ENCODE measurements around the gene CPED1. TPM values are rescaled to one million over a fixed set of nuclear protein-coding genes. Genes with fewer than 3 reads are reported as not detected.
A peak's percentile ranks its signal among the peaks of the same experiment; 100 is the strongest.

CPED1 gene
- total and polyA plus RNA-seq, 10 of the 15 experiments (the other 5 are each of a cell fraction or from before 2014, with no cell fraction given), result 0.01 to 0.77 (median 0.10) TPM; not detected in 1

DNA sequence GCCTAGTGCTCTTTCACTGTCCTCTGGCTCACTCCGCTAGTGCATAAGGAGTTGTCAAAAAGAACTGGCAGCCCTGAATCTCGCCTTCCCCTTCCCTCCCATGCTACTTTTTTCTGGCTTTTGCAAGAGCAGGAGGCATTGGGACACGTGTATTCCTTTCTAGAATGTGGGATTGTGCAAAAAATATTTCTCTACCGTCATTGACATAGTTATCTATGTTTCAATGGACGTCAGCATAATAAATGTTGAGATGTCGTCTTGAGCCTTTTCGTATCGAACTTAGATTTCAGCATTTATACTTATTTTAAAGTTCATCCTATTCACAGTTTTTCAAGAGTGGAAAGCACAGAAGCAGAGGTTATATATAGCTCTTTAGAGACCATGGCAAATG, 37.2 kb upstream of the CPED1 start (continued):
- TF ChIP-seq, protein P1, sequence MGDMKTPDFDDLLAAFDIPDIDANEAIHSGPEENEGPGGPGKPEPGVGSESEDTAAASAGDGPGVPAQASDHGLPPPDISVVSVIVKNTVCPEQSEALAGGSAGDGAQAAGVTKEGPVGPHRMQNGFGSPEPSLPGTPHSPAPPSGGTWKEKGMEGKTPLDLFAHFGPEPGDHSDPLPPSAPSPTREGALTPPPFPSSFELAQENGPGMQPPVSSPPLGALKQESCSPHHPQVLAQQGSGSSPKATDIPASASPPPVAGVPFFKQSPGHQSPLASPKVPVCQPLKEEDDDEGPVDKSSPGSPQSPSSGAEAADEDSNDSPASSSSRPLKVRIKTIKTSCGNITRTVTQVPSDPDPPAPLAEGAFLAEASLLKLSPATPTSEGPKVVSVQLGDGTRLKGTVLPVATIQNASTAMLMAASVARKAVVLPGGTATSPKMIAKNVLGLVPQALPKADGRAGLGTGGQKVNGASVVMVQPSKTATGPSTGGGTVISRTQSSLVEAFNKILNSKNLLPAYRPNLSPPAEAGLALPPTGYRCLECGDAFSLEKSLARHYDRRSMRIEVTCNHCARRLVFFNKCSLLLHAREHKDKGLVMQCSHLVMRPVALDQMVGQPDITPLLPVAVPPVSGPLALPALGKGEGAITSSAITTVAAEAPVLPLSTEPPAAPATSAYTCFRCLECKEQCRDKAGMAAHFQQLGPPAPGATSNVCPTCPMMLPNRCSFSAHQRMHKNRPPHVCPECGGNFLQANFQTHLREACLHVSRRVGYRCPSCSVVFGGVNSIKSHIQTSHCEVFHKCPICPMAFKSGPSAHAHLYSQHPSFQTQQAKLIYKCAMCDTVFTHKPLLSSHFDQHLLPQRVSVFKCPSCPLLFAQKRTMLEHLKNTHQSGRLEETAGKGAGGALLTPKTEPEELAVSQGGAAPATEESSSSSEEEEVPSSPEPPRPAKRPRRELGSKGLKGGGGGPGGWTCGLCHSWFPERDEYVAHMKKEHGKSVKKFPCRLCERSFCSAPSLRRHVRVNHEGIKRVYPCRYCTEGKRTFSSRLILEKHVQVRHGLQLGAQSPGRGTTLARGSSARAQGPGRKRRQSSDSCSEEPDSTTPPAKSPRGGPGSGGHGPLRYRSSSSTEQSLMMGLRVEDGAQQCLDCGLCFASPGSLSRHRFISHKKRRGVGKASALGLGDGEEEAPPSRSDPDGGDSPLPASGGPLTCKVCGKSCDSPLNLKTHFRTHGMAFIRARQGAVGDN (IDR thresholded peaks at IDR 0.05), result no peak
- TF ChIP-seq YY1 (IDR thresholded peaks at IDR 0.05; ENCODE audit: low read depth, low read length), result no peak
- 0 out of 2 replicates have a peak, but pooled peaks have one; percentile 5 for TF ChIP-seq BACH1 (IDR thresholded peaks at IDR 0.05; ENCODE audit: borderline replicate concordance)
- 0 out of 2 replicates have a peak, but pooled peaks have one; percentile 2 for TF ChIP-seq RFX5 (IDR thresholded peaks at IDR 0.05; ENCODE audit: low read depth, low read length)
- no peak for TF ChIP-seq MTA2 (IDR thresholded peaks at IDR 0.05; ENCODE audit: low read depth)
- TF ChIP-seq MXI1 (IDR thresholded peaks at IDR 0.05; ENCODE audit: low read depth, low read length), result peak; percentile 75; the same call in 1 of the 2 replicates
- TF ChIP-seq CBX5 (IDR thresholded peaks at IDR 0.05; ENCODE audit: low read depth), result 0 out of 2 replicates have a peak, but pooled peaks have one; percentile 11
- no peak for TF ChIP-seq CREB1 (IDR thresholded peaks at IDR 0.05; ENCODE audit: low read depth)

DNA sequence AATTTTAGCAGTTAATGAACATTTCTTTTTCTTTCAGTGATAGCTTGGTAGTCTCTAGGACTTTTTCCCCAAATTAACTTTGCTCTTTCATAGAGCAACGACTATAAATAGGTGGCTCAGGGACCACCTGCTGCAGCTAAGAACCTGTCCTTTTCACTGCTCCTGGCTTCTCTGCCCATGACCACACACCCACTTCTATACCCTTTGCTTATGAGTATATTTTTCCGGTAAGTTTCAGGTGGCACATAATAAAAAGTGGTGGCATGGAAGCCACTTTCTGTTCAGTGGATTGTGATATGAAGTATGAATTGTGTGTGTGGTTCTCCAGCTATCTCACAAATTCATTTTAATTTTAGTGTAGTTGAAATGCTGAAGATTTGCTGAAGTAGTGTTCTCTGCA, 36.7 kb upstream of the CPED1 start:
- Histone ChIP-seq H3K9me3 (replicated peaks; ENCODE audit: control insufficient read depth, insufficient read depth, low read length) (no peaks in the 10 kb centered on the region), H3K36me3 (ENCODE audit: control insufficient read depth in 2 of 2, insufficient read depth in 2 of 2, low read length in 1 of 2) (peaks cover 0 to 6% of the 10 kb centered on the region in 2 experiments; a peak in 1 of 4 replicates), H2AFZ (ENCODE audit: control insufficient read depth, low read depth, low read length) (no peak overlapping the region; the same call in 1 of the 2 replicates), H3K4me2 (ENCODE audit: control insufficient read depth, insufficient read depth) (peak overlapping the region; percentile 97), H3K9ac (ENCODE audit: control insufficient read depth, insufficient read depth, low read length) (peak overlapping the region; percentile 92), H3K4me3 (peak overlapping the region; percentile 90), H4K20me1 (ENCODE audit: control insufficient read depth, insufficient read depth) (no peaks in the 10 kb centered on the region), H3K79me2 (ENCODE audit: control insufficient read depth, insufficient read depth, low read length) (peaks cover 24% of the 10 kb centered on the region), H3K4me1 (ENCODE audit: control insufficient read depth, insufficient read depth, low read length) (0 out of 2 replicates have a peak, but pooled peaks cover 5% of the 10 kb centered on the region), H3K27ac (ENCODE audit: control insufficient read depth, insufficient read depth) (peak overlapping the region; percentile 97; the same call in 1 of the 2 replicates), H3K27me3 (replicated peaks in 1 of 2; ENCODE audit: control insufficient read depth in 2 of 2, insufficient read depth in 2 of 2, low read length in 1 of 2) (no peaks in the 10 kb centered on the region)
- FAIRE-seq, result no peak
- 48% methylated on average over 2 of the region's 2 CpGs for WGBS (ENCODE audit: insufficient coverage, insufficient replicate concordance, low lambda C conversion rate, missing lambda C conversion rate)
- in situ Hi-C loops (cut with MboI), result loop anchor here (25.0 kb wide), 1 partner anchor 585 kb away; no protein-coding TSS in a partner anchor
- TF ChIP-seq SP1 (IDR thresholded peaks at IDR 0.05; ENCODE audit: low read depth, low read length) (no peak), CHD4 (IDR thresholded peaks at IDR 0.05) (no peak), PML (IDR thresholded peaks at IDR 0.05; ENCODE audit: low read length) (no peak), TCF12 (IDR thresholded peaks at IDR 0.05; ENCODE audit: low read depth, low read length) (no peak), TCF7 (IDR thresholded peaks at IDR 0.05; ENCODE audit: borderline replicate concordance) (no peak)
- intact Hi-C loops (cut with micrococcal nuclease; ENCODE audit: unreplicated experiment), result loop anchor here (2.0 to 10.0 kb wide), 3 partner anchors 95 to 583 kb away; no protein-coding TSS in a partner anchor
- ChIA-PET RAD21 (ENCODE audit: unreplicated experiment) (interaction anchor here (0.8 to 3.5 kb wide), 6 partner anchors 24 to 160 kb away, joined by 3 to 11 read pairs (median 5); no protein-coding TSS in a partner anchor), SMC1A (ENCODE audit: uncharacterized antibody, unreplicated experiment) (interaction anchor here (0.9 to 2.5 kb wide), 14 partner anchors 9 to 674 kb away, joined by 3 to 11 read pairs (median 4); no protein-coding TSS in a partner anchor), POLR2A (interaction anchor here (0.6 to 2.0 kb wide), 4 partner anchors 10 to 89 kb away, joined by 3 to 12 read pairs (median 4); no protein-coding TSS in a partner anchor), CTCF (interaction anchor here (0.9 to 3.4 kb wide), 2 partner anchors 145 to 161 kb away, joined by 3 to 23 read pairs; no protein-coding TSS in a partner anchor)
- peak; percentile 5; the same call in 2 of the 3 replicates for ATAC-seq
- no peak for DNase-seq (ENCODE audit: low read depth, low spot score)
- no TSS peak for BruUV-seq (replicated peaks)
